Caco-2 (cell line): ENCODE data around the gene TTBK2. TPM values are rescaled to one million over a fixed set of nuclear protein-coding genes. Genes with fewer than 3 reads are reported as not detected.
"Not testable (repeated sequence)": the region's sequence is repeated elsewhere in the genome, so short reads cannot be mapped to it uniquely, and the experiment has no call there.

Experiments used
- BruUV-seq: library from RNA; stranded (reverse); fragments of 400-500 nt; replicated peaks from 2 replicates; lab custom pipeline; 2021; lab: Mats Ljungman, UMichigan
- CTCF ChIA-PET: fragments of 300-600 bp; sonication (Branson Sonifier 250); formaldehyde crosslinking; loops from one replicate; lab custom pipeline; 2022; ENCODE audit warnings: antibody characterized with exemption; lab: Charles Lee
- POLR2A ChIA-PET: fragments of 300-600 bp; sonication (Branson Sonifier 250); formaldehyde crosslinking; loops from one replicate; lab custom pipeline; 2022; ENCODE audit warnings: antibody characterized with exemption; lab: Charles Lee
- DNase-seq, 2 experiments: peaks; one replicate each; pipeline versions ENCODE4 v3.0.0 to v3.0.0-alpha.2; 2020 to 2022
- H3K27me3 ChIP-seq: replicated peaks from 2 replicates; pipeline ENCODE4 v1.6.0; 2011; ENCODE audit warnings: low read length; ENCODE audit not compliant: control insufficient read depth, insufficient read depth
- H3K36me3 ChIP-seq: 2 replicates; pipeline ENCODE4 v1.5.1; 2011; ENCODE audit warnings: low read length; ENCODE audit not compliant: control insufficient read depth, insufficient read depth
- H3K4me1 ChIP-seq: fragments of 250-450 bp; sonication (Bioruptor Pico); 2 replicates; pipeline ENCODE4 v1.5.1; 2020; ENCODE audit warnings: mild to moderate bottlenecking
- H3K4me3 ChIP-seq: 2 replicates; pipeline ENCODE4 v1.5.1; 2011; ENCODE audit warnings: low read depth, mild to moderate bottlenecking, control low read depth, low read length
- H3K9me3 ChIP-seq: fragments of 250-450 bp; sonication (Bioruptor Pico); 2 replicates; pipeline ENCODE4 v1.5.1; 2020; ENCODE audit warnings: mild to moderate bottlenecking, moderate library complexity
- H3K27ac Mint-ChIP-seq: one replicate; pipeline ENCODE4 v1.8.0; 2022; ENCODE audit warnings: mixed read lengths; ENCODE audit not compliant: unreplicated experiment
- H3K27me3 Mint-ChIP-seq: one replicate; pipeline ENCODE4 v1.8.0; 2022; ENCODE audit warnings: mixed read lengths; ENCODE audit not compliant: insufficient read depth, unreplicated experiment
- H3K36me3 Mint-ChIP-seq: one replicate; pipeline ENCODE4 v1.8.0; 2022; ENCODE audit warnings: mild to moderate bottlenecking, mixed read lengths; ENCODE audit not compliant: insufficient read depth, unreplicated experiment
- H3K4me1 Mint-ChIP-seq: one replicate; pipeline ENCODE4 v1.8.0; 2022; ENCODE audit warnings: low read depth, mixed read lengths; ENCODE audit not compliant: unreplicated experiment
- H3K4me3 Mint-ChIP-seq: one replicate; pipeline ENCODE4 v1.8.0; 2022; ENCODE audit warnings: mild to moderate bottlenecking, moderate library complexity, mixed read lengths; ENCODE audit not compliant: unreplicated experiment
- H3K9me3 Mint-ChIP-seq: one replicate; pipeline ENCODE4 v1.8.0; 2022; ENCODE audit warnings: mixed read lengths; ENCODE audit not compliant: unreplicated experiment
- intact Hi-C: fragments of 100-400 bp; cut with micrococcal nuclease; formaldehyde crosslinking; loops from one replicate; pipeline ENCODE4 v1.10.0; 2022; ENCODE audit not compliant: unreplicated experiment
- total RNA-seq: library from RNA; stranded (reverse); gene quantifications from 2 replicates; pipeline ENCODE4 v1.2.3, GENCODE V29; 2022
- TF ChIP-seq, protein P1 (sequence below), 2 experiments: fragments of 200-600 bp in 1 of 2; IDR thresholded peaks; 1 replicate in 1 of 2; 2 replicates in 1 of 2; pipeline versions ENCODE4 v1.5.1 to v1.8.0; 2011 to 2022; ENCODE audit warnings: antibody characterized with exemption in 1 of 2, control low read depth in 1 of 2, inconsistent platforms in 1 of 2, low read depth in 1 of 2, low read length in 1 of 2, mild to moderate bottlenecking in 1 of 2, moderate library complexity in 1 of 2; ENCODE audit not compliant: insufficient read depth in 1 of 2, severe bottlenecking in 1 of 2, unreplicated experiment in 1 of 2

The TTBK2 gene
- total RNA-seq, 1 experiment from 2014 or later, result 10.1 TPM

DNA sequence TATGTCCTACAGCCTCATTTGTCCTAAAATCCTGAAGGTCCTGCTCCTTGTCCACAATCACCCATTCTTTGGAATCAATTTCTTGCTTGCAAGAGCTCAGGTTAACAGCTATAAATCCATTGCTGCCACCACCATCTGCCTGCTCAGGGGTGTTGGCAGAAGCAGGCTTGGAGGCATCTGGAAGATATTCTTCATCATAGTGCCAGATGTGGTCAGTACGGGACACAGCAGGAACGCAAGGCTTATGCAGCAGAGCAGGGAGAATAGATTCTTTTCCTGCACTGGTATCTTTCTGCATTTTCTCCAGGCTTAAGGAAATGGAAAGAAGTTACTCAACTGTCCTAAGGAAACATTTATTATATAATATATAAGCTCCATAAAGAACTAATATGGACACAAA is 145.2 kb downstream of the TTBK2 start:
- Histone ChIP-seq H3K36me3 (no peaks in the 10 kb centered on the region), H3K4me1 (no peaks in the 10 kb centered on the region), H3K4me3 (no peak overlapping the region), H3K9me3 (no peaks in the 10 kb centered on the region), H3K27me3 (no peaks in the 10 kb centered on the region)
- ChIA-PET CTCF (no interaction called here), POLR2A (interaction anchor here (0.6 kb wide), 1 partner anchor 52 kb away, joined by 3 read pairs; no protein-coding TSS in a partner anchor)
- no TSS peak for BruUV-seq
- Mint-ChIP-seq H3K36me3 (no peaks in the 10 kb centered on the region), H3K9me3 (no peaks in the 10 kb centered on the region), H3K4me1 (no peaks in the 10 kb centered on the region), H3K27ac (no peak overlapping the region), H3K4me3 (no peak overlapping the region), H3K27me3 (no peaks in the 10 kb centered on the region)
- TF ChIP-seq, protein P1, sequence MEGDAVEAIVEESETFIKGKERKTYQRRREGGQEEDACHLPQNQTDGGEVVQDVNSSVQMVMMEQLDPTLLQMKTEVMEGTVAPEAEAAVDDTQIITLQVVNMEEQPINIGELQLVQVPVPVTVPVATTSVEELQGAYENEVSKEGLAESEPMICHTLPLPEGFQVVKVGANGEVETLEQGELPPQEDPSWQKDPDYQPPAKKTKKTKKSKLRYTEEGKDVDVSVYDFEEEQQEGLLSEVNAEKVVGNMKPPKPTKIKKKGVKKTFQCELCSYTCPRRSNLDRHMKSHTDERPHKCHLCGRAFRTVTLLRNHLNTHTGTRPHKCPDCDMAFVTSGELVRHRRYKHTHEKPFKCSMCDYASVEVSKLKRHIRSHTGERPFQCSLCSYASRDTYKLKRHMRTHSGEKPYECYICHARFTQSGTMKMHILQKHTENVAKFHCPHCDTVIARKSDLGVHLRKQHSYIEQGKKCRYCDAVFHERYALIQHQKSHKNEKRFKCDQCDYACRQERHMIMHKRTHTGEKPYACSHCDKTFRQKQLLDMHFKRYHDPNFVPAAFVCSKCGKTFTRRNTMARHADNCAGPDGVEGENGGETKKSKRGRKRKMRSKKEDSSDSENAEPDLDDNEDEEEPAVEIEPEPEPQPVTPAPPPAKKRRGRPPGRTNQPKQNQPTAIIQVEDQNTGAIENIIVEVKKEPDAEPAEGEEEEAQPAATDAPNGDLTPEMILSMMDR (IDR thresholded peaks at IDR 0.05; ENCODE audit: insufficient read depth in 1 of 2, low read depth in 1 of 2, low read length in 1 of 2, severe bottlenecking in 1 of 2, unreplicated experiment in 1 of 2), result no peak
- no peak for DNase-seq
- intact Hi-C loops, result no loop called here

DNA sequence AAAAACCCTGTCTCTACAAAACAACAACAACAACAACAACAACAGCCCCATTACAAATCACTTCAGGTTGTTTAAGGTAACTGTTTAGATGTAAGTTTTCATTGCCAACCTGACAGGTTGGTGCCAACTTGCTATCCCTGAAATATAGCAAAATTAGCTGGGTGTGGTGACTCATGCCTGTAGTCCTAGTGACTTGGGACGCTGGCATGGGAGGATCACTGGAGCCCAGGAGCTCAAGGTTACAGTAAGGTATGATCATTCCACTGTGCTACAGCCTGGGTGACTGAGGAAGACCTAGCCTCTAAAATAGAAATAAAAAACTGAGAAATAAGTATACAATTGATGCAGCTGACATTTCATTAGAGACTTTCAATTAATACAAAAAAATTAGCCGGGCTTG is 147.7 kb downstream of the TTBK2 start:
- Histone ChIP-seq H3K9me3 (no peaks in the 10 kb centered on the region), H3K36me3 (no peaks in the 10 kb centered on the region), H3K4me1 (no peaks in the 10 kb centered on the region), H3K27me3 (no peaks in the 10 kb centered on the region), H3K4me3 (no peak overlapping the region)
- TF ChIP-seq, protein P1 (IDR thresholded peaks at IDR 0.05; ENCODE audit: insufficient read depth in 1 of 2, low read depth in 1 of 2, low read length in 1 of 2, severe bottlenecking in 1 of 2, unreplicated experiment in 1 of 2), result no peak
- Mint-ChIP-seq H3K27ac (no peak overlapping the region), H3K4me1 (no peaks in the 10 kb centered on the region), H3K4me3 (no peak overlapping the region), H3K27me3 (no peaks in the 10 kb centered on the region), H3K36me3 (no peaks in the 10 kb centered on the region), H3K9me3 (no peaks in the 10 kb centered on the region)
- intact Hi-C loops, result no loop called here
- ChIA-PET CTCF (no interaction called here), POLR2A (no interaction called here)
- DNase-seq, result no peak
- no TSS peak for BruUV-seq

DNA sequence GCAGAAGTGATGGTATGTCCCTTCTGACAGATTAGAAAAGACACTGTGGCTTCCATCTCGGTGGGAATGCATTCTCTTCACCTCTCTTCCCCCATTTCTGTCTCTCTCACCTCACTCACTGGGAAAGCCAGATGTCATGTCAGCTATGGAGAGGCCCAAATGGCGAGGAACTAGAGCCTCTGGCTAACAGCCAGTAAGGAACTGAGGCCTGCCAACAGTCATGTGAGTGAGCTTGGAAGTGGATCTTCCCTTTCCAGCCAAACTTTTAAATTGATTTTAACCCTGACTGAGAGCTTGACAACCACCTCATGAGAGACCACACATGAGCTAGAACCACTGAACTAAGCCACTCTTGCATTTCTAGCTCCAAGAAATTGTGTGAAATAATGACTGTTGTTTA is 148.4 kb downstream of the TTBK2 start:
- H3K27ac Mint-ChIP-seq, result no peak overlapping the region
- Histone ChIP-seq H3K36me3 (no peaks in the 10 kb centered on the region), H3K4me1 (no peaks in the 10 kb centered on the region), H3K4me3 (no peak overlapping the region), H3K27me3 (no peaks in the 10 kb centered on the region), H3K9me3 (no peaks in the 10 kb centered on the region)
- no peaks in the 10 kb centered on the region for H3K9me3 Mint-ChIP-seq
- no peaks in the 10 kb centered on the region for H3K27me3 Mint-ChIP-seq
- H3K4me1 Mint-ChIP-seq, result no peaks in the 10 kb centered on the region
- no peak overlapping the region for H3K4me3 Mint-ChIP-seq
- ChIA-PET CTCF (no interaction called here), POLR2A (no interaction called here)
- intact Hi-C loops, result no loop called here
- no peaks in the 10 kb centered on the region for H3K36me3 Mint-ChIP-seq
- BruUV-seq, result no TSS peak
- DNase-seq, result no peak
- TF ChIP-seq, protein P1 (IDR thresholded peaks at IDR 0.05; ENCODE audit: insufficient read depth in 1 of 2, low read depth in 1 of 2, low read length in 1 of 2, severe bottlenecking in 1 of 2, unreplicated experiment in 1 of 2), result no peak

DNA sequence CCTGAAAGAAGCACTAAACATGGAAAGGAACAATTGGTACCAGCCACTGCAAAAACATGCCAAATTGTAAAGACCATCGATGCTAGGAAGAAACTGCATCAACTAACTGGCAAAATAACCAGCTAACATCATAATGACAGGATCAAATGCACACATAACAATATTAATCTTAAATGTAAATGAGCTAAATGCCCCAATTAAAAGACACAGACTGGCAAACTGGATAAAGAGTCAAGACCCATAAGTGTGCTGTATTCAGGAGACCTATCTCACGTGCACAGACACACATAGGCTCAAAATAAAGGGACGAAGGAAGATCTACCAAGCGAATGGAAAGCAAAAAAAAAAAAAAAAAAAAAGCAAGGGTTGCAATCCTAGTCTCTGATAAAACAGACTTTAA is 154.5 kb downstream of the TTBK2 start:
- CTCF ChIA-PET, H3K27ac Mint-ChIP-seq, DNase-seq, H3K4me3 Mint-ChIP-seq, H3K9me3 ChIP-seq, H3K4me1 Mint-ChIP-seq, H3K36me3 ChIP-seq, intact Hi-C loops, H3K36me3 Mint-ChIP-seq, H3K4me1 ChIP-seq, H3K27me3 Mint-ChIP-seq, POLR2A ChIA-PET, H3K27me3 ChIP-seq, BruUV-seq, H3K4me3 ChIP-seq: not testable (repeated sequence)
- peaks cover 21% of the 10 kb centered on the region for H3K9me3 Mint-ChIP-seq

- H3K4me3 Mint-ChIP-seq, BruUV-seq, H3K27me3 Mint-ChIP-seq, H3K4me1 ChIP-seq, H3K4me1 Mint-ChIP-seq, POLR2A ChIA-PET, H3K27me3 ChIP-seq, H3K27ac Mint-ChIP-seq, H3K36me3 ChIP-seq, intact Hi-C loops, H3K4me3 ChIP-seq, H3K36me3 Mint-ChIP-seq, CTCF ChIA-PET, DNase-seq: not testable (repeated sequence)
- H3K9me3 Mint-ChIP-seq, result peaks cover 30% of the 10 kb centered on the region
- peaks cover 16% of the 10 kb centered on the region for H3K9me3 ChIP-seq
These were observed 156.3 kb downstream of the TTBK2 start for GRCh38 chr15:42764154-42764731.
